SK-N-SH treated with all-trans-retinoic acid at 6 μM for 48 hours (cell line): ENCODE results near the gene CD74.

Experiments used
- ATAC-seq: fragments of 200-7000 bp; cut with Tn5 transposase; 3 replicates; pipeline ENCODE4 v1.9.1; 2020; ENCODE audit warnings: mild to moderate bottlenecking, moderate library complexity
- ARNTL ChIP-seq: fragments of 450-650 bp; formaldehyde crosslinking; IDR thresholded peaks from 2 replicates; pipeline ENCODE4 v1.5.0; 2020; ENCODE audit warnings: low read depth, mild to moderate bottlenecking, moderate library complexity, borderline replicate concordance
- BACH2 ChIP-seq: fragments of 250-450 bp; sonication (Bioruptor Pico); IDR thresholded peaks from 2 replicates; pipeline ENCODE4 v1.9.0; 2021; ENCODE audit warnings: mild to moderate bottlenecking, borderline replicate concordance
- CREB5 ChIP-seq: fragments of 250-450 bp; sonication (Bioruptor Pico); IDR thresholded peaks from 2 replicates; pipeline ENCODE4 v1.5.1; 2020; ENCODE audit warnings: low read depth, mild to moderate bottlenecking, moderate library complexity
- ESRRG ChIP-seq: fragments of 250-450 bp; sonication (Bioruptor Pico); IDR thresholded peaks from 2 replicates; pipeline ENCODE4 v1.6.1; 2021; ENCODE audit warnings: mild to moderate bottlenecking
- GLIS3 ChIP-seq: fragments of 250-450 bp; sonication (Bioruptor Pico); IDR thresholded peaks from 2 replicates; pipeline ENCODE4 v1.5.0; 2020; ENCODE audit warnings: mild to moderate bottlenecking, moderate library complexity
- ISL1 ChIP-seq: fragments of 250-450 bp; sonication (Bioruptor Pico); IDR thresholded peaks from 2 replicates; pipeline ENCODE4 v2.1.2; 2022; ENCODE audit warnings: mild to moderate bottlenecking, moderate library complexity
- OSR1 ChIP-seq: fragments of 250-450 bp; sonication (Bioruptor Pico); IDR thresholded peaks from 2 replicates; pipeline ENCODE4 v1.8.0; 2022; ENCODE audit warnings: moderate library complexity, mild to moderate bottlenecking, inconsistent platforms
- PATZ1 ChIP-seq: fragments of 250-450 bp; sonication (Bioruptor Pico); IDR thresholded peaks from 2 replicates; pipeline ENCODE4 v1.8.0; 2020; ENCODE audit warnings: mild to moderate bottlenecking, moderate library complexity, borderline replicate concordance
- POU6F1 ChIP-seq: fragments of 250-450 bp; sonication (Bioruptor Pico); IDR thresholded peaks from 2 replicates; pipeline ENCODE4 v1.8.0; 2021; ENCODE audit warnings: low read depth, mild to moderate bottlenecking, moderate library complexity, borderline replicate concordance
- RARB ChIP-seq: fragments of 250-450 bp; sonication (Bioruptor Pico); IDR thresholded peaks from 2 replicates; pipeline ENCODE4 v1.8.0; 2021; ENCODE audit warnings: mild to moderate bottlenecking, moderate library complexity
- SNAI2 ChIP-seq: fragments of 250-450 bp; sonication (Bioruptor Pico); IDR thresholded peaks from 2 replicates; pipeline ENCODE4 v1.5.0; 2020; ENCODE audit warnings: mild to moderate bottlenecking, moderate library complexity
- TSHZ2 ChIP-seq: fragments of 250-450 bp; sonication (Bioruptor Pico); IDR thresholded peaks from 2 replicates; pipeline ENCODE4 v1.5.0; 2020; ENCODE audit warnings: mild to moderate bottlenecking, moderate library complexity
- ZC3H10 ChIP-seq: fragments of 250-450 bp; sonication (Bioruptor Pico); IDR thresholded peaks from 2 replicates; pipeline ENCODE4 v1.5.1; 2021; ENCODE audit warnings: mild to moderate bottlenecking, moderate library complexity
- ZFP3 ChIP-seq: fragments of 250-450 bp; sonication (Bioruptor Pico); IDR thresholded peaks from 2 replicates; pipeline ENCODE4 v1.5.0; 2020; ENCODE audit warnings: mild to moderate bottlenecking, moderate library complexity
- ZFP30 ChIP-seq: fragments of 450-650 bp; formaldehyde crosslinking; IDR thresholded peaks from 2 replicates; pipeline ENCODE4 v1.5.0; 2022; ENCODE audit warnings: mild to moderate bottlenecking, moderate library complexity
- ZNF565 ChIP-seq: fragments of 450-650 bp; formaldehyde crosslinking; conservative IDR thresholded peaks from 2 replicates; pipeline ENCODE4 v1.5.0; 2020; ENCODE audit warnings: low read depth, mild to moderate bottlenecking, moderate library complexity
- ZNF8 ChIP-seq: fragments of 450-650 bp; formaldehyde crosslinking; IDR thresholded peaks from 2 replicates; pipeline ENCODE4 v1.5.0; 2020; ENCODE audit warnings: mild to moderate bottlenecking, moderate library complexity

The CD74 gene

GRCh38 chr5:150358261-150359095 lies 54.2 kb downstream of the CD74 start (continued):
- TF ChIP-seq PATZ1 (CRISPR knock-in tag): no peak
- no peak for TF ChIP-seq RARB (CRISPR knock-in tag)

GRCh38 chr5:150357326-150358260 lies 55.1 kb downstream of the CD74 start, which contains the start of gene TCOF1:
TCOF1 (plus strand) TSS chr5:150357697; CDS start chr5:150357747, 50 bp downstream.
- ATAC-seq: peak; percentile 98
- TF ChIP-seq ZFP3 (CRISPR knock-in tag) (0 out of 2 replicates have a peak, but pooled peaks have one; percentile 16), GLIS3 (CRISPR knock-in tag) (0 out of 2 replicates have a peak, but pooled peaks have one; percentile 42), CREB5 (CRISPR knock-in tag) (no peak)

GRCh38 chr5:150356575-150357294 lies 56.0 kb downstream of the CD74 start:
- TF ChIP-seq GLIS3 (CRISPR knock-in tag) (no peak), ARNTL (no peak), OSR1 (CRISPR knock-in tag) (no peak), ZC3H10 (CRISPR knock-in tag) (no peak), TSHZ2 (no peak)
- no peak for ATAC-seq

GRCh38 chr5:150355791-150356190 lies 56.9 kb downstream of the CD74 start:
- ATAC-seq: no peak
- TF ChIP-seq ZNF8 (CRISPR knock-in tag) (no peak), RARB (CRISPR knock-in tag) (no peak), ZC3H10 (CRISPR knock-in tag) (no peak), CREB5 (CRISPR knock-in tag) (no peak), ZFP3 (CRISPR knock-in tag) (no peak), SNAI2 (no peak), ISL1 (no peak), ZNF565 (CRISPR knock-in tag) (no peak), TSHZ2 (no peak), ESRRG (CRISPR knock-in tag) (no peak), ZFP30 (CRISPR knock-in tag) (no peak), GLIS3 (CRISPR knock-in tag) (no peak), POU6F1 (CRISPR knock-in tag) (no peak), BACH2 (no peak), PATZ1 (CRISPR knock-in tag) (no peak)
